ENCODE measurements around the gene TAL2.
"Not testable (repeated sequence)": the region's sequence is repeated elsewhere in the genome, so short reads cannot be mapped to it uniquely, and the experiment has no call there.

The TAL2 gene

GRCh38 chr9:105701145-105701544 is 38.9 kb downstream of the TAL2 start:
- H3K27ac ChIP-seq: no peak overlapping the region
- no peak overlapping the region for H3K4me3 ChIP-seq
- no peak for DNase-seq (ENCODE audit: low spot score)
- no peak for TF ChIP-seq CTCF (IDR thresholded peaks at IDR 0.05)

GRCh38 chr9:105702207-105702606 is 40.0 kb downstream of the TAL2 start:
- no peak for DNase-seq (ENCODE audit: low spot score)
- TF ChIP-seq CTCF (IDR thresholded peaks at IDR 0.05): no peak
- no peak overlapping the region for H3K27ac ChIP-seq
- no peak overlapping the region for H3K4me3 ChIP-seq

- H3K4me3 ChIP-seq; DNase-seq (ENCODE audit: low spot score); H3K27ac ChIP-seq: not testable (repeated sequence)
These were observed 41.4 kb downstream of the TAL2 start for GRCh38 chr9:105703638-105704037.

GRCh38 chr9:105706156-105706555 is 43.9 kb downstream of the TAL2 start:
- no peak overlapping the region for H3K27ac ChIP-seq
- DNase-seq (ENCODE audit: low spot score): no peak
- no peak for TF ChIP-seq CTCF (IDR thresholded peaks at IDR 0.05)
- H3K4me3 ChIP-seq: no peak overlapping the region

GRCh38 chr9:105708405-105708804 is 46.1 kb downstream of the TAL2 start:
- Histone ChIP-seq H3K27ac (no peak overlapping the region), H3K4me3 (no peak overlapping the region)
- DNase-seq (ENCODE audit: low spot score): no peak
- TF ChIP-seq CTCF (IDR thresholded peaks at IDR 0.05): no peak

GRCh38 chr9:105710638-105711037 is 48.4 kb downstream of the TAL2 start:
- H3K4me3 ChIP-seq: no peak overlapping the region
- no peak for DNase-seq (ENCODE audit: low spot score)
- no peak overlapping the region for H3K27ac ChIP-seq
- no peak for TF ChIP-seq CTCF (IDR thresholded peaks at IDR 0.05)

- no peak overlapping the region for H3K4me3 ChIP-seq
- no peak for TF ChIP-seq CTCF (IDR thresholded peaks at IDR 0.05)
- DNase-seq (ENCODE audit: low spot score): no peak
- H3K27ac ChIP-seq: no peak overlapping the region
These were observed 49.6 kb downstream of the TAL2 start for GRCh38 chr9:105711867-105712266.

GRCh38 chr9:105712297-105712696 is 50.0 kb downstream of the TAL2 start:
- no peak overlapping the region for H3K27ac ChIP-seq
- no peak overlapping the region for H3K4me3 ChIP-seq
- no peak for TF ChIP-seq CTCF (IDR thresholded peaks at IDR 0.05)
- no peak for DNase-seq (ENCODE audit: low spot score)
